Breast epithelium (tissue), 3 donors: ENCODE measurements around the gene UCHL1.
A peak's percentile ranks its signal among the peaks of the same experiment; 100 is the strongest.

Experiments used
- POLR2A ChIP-seq: fragments of 450-650 bp; IDR thresholded peaks from one replicate; pipeline ENCODE4 v1.6.1; 2016; ENCODE audit warnings: antibody characterized with exemption, mild to moderate bottlenecking, moderate library complexity
- TF ChIP-seq, protein P1 (sequence below), 3 donors: fragments of 450-650 bp; IDR thresholded peaks; one replicate each; pipeline ENCODE4 v1.5.1; 2016 to 2017; ENCODE audit warnings: antibody characterized with exemption in 3 of 3, mild to moderate bottlenecking in 3 of 3, moderate library complexity in 3 of 3

DNA sequence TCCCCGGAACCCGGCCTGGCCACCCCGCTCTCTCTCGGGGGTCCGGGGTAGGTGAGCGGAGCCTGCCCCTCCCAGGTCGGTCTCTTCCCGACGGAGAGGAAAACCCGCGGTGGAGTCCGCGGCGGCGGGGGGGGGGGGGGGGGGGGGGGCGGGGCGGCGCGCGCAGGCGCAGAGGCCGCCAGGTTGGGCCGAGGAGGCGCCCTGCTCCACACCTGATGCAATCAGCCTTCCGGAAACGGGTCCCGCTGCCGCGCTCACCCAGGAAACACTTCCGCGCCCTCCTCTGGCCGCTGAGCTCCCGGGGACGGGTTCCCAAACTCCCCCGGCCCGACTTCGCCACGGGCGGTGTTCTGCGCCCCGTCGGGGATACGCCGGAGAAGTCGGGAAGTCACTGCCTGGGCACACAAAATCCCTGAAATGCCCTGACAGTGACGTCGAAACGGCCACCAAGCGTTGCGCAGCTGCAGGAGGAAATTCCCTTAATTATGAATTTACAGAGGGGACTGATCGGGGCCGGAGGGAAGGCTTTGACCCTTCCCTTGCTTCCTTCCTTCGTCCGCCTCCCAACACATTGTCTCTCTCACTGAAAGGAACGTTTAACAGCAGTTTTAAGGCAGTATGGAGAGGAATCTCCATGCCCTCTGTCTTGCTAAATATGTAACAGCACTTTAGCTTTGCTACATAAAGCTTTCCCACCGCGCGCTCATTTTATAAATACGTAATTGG, 40.3 kb upstream of the UCHL1 start:
- TF ChIP-seq, protein P1, sequence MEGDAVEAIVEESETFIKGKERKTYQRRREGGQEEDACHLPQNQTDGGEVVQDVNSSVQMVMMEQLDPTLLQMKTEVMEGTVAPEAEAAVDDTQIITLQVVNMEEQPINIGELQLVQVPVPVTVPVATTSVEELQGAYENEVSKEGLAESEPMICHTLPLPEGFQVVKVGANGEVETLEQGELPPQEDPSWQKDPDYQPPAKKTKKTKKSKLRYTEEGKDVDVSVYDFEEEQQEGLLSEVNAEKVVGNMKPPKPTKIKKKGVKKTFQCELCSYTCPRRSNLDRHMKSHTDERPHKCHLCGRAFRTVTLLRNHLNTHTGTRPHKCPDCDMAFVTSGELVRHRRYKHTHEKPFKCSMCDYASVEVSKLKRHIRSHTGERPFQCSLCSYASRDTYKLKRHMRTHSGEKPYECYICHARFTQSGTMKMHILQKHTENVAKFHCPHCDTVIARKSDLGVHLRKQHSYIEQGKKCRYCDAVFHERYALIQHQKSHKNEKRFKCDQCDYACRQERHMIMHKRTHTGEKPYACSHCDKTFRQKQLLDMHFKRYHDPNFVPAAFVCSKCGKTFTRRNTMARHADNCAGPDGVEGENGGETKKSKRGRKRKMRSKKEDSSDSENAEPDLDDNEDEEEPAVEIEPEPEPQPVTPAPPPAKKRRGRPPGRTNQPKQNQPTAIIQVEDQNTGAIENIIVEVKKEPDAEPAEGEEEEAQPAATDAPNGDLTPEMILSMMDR (IDR thresholded peaks at IDR 0.05) = peak; percentile 32 to 52 (median 49)
- peak; percentile 35 for TF ChIP-seq POLR2A
